ENCODE measurements around the gene STAC3.

DNA sequence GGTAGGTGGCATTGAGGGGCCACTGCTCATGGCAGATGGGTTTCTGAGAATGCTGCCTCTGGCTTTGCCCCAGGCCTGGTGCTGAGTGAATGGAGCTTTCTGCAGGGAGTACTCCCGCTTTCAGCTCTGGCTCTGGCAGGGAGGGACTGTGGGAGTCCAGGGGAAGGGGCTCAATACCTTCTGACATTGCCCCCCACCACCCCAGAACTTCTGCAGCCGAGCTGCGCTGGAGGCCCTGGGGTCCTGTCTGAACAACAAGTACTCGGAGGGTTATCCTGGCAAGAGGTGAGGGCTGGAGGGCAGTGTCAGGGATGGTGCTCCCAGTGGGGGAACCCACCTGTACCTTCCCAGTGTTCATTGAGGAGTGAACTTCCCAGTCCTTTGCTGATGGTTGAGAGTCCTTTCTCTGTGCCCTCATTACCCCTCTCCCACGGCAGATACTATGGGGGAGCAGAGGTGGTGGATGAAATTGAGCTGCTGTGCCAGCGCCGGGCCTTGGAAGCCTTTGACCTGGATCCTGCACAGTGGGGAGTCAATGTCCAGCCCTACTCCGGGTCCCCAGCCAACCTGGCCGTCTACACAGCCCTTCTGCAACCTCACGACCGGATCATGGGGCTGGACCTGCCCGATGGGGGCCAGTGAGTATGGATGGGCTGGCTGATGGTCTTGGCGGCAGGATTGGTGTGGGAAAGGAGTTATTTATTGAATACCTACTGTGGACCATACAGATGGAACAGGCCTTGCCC is 19.5 kb downstream of the STAC3 start:
- TF ChIP-seq, protein P1, sequence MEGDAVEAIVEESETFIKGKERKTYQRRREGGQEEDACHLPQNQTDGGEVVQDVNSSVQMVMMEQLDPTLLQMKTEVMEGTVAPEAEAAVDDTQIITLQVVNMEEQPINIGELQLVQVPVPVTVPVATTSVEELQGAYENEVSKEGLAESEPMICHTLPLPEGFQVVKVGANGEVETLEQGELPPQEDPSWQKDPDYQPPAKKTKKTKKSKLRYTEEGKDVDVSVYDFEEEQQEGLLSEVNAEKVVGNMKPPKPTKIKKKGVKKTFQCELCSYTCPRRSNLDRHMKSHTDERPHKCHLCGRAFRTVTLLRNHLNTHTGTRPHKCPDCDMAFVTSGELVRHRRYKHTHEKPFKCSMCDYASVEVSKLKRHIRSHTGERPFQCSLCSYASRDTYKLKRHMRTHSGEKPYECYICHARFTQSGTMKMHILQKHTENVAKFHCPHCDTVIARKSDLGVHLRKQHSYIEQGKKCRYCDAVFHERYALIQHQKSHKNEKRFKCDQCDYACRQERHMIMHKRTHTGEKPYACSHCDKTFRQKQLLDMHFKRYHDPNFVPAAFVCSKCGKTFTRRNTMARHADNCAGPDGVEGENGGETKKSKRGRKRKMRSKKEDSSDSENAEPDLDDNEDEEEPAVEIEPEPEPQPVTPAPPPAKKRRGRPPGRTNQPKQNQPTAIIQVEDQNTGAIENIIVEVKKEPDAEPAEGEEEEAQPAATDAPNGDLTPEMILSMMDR (IDR thresholded peaks at IDR 0.05), result no peak
- TF ChIP-seq NPAS2 (CRISPR knock-in tag; IDR thresholded peaks at IDR 0.05; ENCODE audit: borderline replicate concordance) (no peak), POLR2A (IDR thresholded peaks at IDR 0.05; ENCODE audit: low read length) (no peak), SMC3 (IDR thresholded peaks at IDR 0.05) (no peak), NFE2L2 (conservative IDR thresholded peaks at IDR 0.05; ENCODE audit: low read length) (no peak)
